DMS114 treated with DMSO at 0.1 percent for 48 hours (cell line): ENCODE data around the gene IL4I1.

Source experiments
- DNase-seq: peaks from one replicate; lab custom pipeline; 2025; ENCODE audit not compliant: unreplicated experiment; lab: John Stamatoyannopoulos, UW

Gene IL4I1

DNA sequence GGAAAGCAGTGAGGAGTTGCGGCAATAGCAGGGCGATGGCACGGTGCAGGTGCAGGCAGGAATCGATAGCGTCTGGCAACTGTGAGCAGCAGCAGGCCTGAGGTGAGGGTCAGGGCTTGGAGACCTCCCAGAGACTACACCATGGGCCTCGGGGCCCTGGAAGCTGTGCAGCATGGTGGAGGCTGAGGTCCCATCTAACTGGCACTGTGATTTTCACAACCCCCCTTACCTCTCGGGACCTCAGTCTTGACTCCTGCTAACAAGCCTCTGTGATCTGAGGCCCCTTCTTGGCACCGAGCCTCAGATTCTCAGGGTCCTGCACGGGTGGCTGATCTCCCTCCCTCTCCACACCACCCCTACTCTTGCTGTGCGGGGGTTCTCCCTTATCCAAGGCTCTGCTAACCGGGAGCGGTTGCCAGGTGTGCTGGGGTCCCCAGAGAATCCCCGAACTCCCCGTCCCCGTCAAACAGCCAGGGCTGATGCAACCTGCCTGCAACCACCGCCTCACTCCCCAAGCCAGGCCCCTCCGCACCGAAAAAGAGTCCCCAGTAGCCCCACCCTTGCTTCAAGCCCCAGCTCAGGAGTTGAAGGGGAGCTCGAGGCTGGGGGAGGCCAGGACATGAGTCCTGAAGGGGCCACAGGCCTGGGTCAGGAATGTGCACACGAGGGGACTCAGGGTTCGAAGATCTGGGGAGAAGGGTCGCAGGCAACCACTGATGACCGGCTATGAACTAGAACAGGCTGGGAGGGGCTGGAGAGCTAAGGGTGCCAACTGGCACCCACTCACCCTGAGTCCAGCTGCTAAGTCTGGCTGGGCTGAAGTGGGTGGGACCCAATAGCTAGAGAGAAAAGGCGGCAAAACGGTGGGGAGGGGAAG is 27.6 kb upstream of the IL4I1 start:
- DNase-seq: no peak

DNA sequence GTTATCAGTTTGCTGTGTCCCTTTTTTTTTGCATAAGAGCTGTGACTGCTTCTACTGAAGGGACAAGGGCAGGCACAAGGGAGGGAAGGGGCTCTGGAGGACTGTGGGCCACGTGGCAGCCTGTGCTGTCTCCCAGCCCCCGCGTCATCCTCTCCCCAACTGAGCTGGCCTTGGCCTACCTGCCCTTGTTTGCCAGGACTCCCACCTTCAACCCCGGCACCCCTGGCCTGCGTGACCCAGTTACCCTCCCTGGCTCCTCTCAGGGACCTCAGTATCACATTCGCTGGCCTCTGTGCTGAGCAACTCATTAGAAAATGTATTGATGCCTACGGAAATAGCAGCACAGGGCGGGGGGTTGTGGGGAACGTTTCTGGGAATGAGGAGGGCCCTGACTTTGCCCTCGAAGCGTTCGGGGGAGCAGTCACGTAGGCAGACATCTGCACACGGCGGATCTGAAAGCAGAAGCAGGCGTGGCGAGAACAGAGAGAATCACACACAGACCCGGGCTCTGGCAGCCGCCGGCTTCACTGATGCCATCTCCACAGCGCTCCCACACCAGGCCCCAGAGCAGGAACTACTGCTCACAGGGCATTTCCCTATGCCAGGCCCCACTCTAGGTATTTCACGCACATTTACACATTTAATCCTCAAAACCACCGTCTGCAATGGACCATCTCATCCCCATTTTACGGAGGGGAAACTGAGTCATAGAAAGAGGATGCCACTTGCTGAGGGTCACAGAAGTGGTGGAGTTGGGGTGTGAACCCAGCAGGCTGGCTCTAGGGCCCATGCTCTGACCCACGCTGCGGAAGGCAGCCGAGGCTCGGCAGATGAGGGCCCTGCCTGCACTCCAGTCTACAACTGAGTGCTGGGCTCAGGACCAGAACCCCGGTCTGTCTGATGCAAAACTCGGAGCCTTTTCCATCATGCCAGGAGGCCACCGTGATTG is 26.6 kb upstream of the IL4I1 start:
- no peak for DNase-seq

DNA sequence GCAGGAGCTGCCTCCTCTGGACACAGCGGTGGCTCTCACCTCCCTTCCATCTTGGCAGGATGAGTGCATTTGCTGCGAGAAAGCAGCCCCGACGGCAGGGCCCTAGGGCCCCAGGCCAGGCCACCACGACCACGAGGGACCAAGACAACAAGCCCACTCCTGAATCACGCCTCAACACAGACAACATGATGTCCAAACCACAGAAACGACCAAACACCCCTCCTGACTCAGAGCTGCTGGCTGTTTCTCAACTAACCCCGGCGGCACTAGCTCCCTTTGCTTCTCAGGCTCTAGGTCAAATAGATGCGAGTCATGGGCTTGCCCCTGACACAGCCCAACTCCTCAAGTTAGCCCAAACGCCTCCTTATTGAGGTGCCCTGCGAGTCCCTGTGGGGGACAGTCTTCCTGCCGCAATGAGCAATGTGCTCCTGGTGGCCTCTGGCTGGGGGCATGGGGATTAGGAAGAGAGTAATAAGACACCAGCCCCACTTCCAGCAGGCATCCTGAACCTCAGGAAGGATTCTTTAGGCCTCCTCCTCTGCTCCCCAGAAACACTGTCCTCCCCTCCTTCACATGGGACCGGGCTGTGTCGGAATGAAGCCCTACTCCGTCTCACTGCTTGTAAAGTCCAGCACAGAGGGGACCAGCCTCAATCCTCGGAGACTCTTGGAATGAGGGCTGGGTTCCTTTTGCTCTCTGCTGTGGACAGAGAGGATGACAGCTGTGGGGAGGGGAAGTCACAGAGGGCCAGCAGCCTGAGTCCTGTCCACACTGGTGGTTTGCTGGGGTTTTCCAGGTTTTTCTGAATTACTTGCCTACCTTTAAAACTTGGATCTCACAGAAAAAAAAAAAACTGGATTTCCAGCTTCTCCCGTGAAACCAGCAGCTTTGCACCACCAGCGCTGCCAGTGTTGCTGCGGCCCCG is 25.4 kb upstream of the IL4I1 start:
- no peak for DNase-seq

DNA sequence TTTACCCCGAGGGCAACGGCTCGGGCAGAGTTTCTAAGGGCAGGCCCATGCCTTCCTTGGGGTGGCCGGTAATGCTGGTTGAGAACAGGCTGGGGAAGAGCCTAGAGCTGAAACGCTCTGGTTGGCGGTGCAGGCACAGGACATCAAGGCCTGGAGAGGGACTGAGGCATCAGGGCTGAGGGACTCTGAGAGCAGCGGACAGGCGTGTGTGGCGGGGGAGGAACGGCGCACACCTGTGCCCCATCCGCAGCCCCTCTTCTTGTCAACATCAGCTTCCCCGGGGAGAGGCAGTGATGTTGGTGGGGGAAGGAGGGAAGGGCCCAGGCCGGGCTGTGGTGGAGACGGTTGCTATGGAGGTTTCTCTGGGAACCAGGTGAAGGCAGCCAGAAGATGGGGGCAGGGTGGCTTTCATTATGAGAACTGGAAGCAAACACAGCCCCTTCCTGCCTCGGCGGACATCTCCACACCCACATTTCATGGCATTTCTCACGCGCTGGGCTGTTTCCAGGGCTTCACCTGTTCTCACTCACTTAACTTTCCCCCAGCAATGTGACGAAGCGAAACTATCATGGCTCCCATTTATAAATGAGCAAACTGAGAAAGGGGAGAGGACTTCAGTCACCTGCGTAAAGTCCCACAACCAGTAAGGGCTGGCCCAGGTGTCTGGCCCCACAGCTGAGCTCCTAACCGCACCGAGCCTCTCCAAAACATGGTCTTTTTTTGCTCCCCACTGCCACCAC is 24.1 kb upstream of the IL4I1 start:
- no peak for DNase-seq

DNA sequence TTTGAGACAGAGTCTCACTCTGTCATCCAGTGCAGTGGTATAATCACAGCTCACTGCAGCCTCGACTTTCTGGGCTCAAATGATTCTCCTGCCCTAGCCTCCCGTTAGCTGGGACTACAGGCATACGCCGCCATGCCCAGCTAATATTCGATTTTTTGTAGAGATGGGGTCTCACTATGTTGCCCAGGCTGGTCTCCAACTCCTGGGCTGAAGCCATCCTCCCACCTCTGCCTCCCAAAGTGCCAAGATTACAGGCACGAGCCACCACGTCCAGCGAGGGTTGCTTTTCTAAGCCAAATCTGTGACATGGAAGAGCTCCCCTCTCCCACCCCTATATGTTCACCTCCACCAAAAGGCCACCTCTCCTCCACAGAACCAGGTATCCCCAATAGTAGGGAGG is 21.4 kb upstream of the IL4I1 start:
- no peak for DNase-seq

DNA sequence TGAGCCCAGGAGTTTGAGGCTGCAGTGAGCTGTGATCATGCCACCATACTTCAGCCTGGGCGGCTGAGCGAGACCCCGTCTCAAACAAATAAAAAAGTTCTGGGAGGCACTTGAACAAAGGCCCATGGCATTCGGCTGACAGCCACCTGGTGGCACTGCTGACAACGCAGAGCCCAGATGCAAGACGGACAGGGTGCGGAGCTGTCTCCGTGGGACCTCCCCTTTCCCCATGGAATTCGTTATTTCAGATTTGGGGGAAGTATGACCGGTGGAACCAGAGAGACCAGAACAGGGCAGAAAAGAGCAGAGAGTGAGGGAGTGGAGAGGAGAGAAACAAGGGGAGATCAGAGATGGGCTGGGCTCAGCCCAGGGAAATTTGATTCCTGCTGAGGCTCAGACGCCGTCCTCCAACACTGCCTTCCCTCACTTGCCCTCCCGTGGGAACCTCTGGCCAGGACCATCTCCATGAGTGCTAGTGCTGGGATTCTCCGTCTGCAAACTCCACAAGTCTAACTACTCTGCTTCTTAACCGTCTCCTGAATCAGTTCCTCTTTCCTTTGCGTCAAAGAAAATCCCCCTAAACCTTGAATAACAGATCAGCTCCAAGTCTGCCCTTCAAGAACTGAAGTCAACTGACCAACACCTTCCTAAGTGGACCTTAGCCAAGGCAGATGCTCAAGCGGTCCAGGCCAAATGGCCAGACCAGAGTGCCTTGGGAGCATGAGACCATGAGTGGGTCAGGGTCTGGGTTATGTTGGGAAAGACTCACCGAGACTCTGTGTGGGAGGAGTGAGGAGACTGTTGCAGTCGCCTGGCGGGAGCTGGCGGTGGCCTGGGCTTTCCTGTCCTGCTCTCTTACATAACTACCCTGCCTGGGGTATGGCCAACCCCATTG is 20.4 kb upstream of the IL4I1 start:
- no peak for DNase-seq

DNA sequence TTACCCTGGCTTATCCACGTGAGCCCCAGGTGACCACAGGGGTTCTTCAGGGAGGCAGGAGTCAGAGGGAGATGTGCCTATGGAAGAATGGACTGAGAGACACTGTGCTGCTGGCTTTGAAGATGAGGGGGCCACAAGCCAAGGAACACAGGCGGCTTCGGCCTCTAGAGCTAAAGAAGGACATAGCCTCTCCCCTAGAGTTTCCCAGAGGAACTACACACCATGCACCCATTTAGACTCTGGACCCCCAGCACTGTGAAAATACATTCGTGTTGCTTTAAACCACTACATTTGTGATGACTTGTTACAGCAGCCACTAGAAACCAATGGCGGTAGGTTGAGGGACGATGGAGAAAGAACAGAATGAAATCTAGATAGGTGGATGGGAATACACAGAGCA is 18.6 kb upstream of the IL4I1 start:
- no peak for DNase-seq

DNA sequence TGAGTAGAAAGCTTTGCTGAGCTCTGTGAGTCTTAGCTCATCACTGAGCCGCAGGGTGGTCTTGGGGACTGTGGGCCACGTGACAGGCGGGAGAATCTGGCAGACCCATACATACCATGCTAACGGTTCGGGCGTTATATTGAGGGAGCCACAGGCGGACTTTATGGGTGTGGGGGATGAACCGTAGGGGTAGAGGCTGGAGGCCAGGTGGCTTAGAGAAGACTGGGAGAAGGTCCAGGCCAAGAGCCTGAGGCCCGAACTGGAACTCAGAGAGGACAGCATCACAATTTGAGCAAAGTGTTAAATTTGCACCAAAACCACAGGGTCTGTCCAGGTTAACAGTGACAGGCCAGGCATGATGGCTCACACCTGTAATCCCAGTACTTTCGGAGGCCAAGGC is 17.0 kb upstream of the IL4I1 start:
- no peak for DNase-seq

DNA sequence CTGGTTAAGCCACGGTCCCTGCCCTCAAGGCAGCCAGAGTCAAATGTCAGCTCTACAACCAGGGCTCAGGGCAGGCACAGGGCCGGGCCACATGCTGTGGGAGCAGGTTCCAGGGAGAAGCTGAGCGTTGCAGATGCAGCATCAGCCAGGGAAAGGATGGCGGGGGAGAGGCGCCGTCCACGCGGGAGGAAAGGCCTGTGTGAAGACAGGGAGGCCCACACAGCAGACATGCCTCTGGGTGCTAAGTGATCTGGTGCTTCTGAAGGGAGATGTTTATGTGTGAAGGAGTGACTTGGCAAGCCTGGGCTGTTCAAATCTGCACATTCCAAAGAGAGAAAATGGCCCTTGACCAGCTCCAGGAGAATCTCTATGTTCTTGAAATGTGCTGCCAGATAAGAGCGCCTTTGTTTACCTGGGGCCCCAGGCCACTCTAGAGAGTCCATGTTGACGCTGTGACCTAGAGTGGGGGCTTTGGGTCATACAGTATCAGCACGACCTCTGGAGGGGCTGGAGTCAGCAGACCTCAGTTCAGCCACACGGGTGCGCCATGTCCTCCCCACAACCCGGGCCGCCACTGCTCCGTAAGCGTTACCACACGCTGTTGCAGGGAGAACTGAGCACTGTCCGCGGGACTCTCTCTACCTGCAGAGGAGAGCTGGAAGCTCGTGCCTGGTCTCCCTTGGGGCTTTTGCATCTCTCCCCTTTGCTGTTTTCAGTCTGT is 16.4 kb upstream of the IL4I1 start:
- no peak for DNase-seq

DNA sequence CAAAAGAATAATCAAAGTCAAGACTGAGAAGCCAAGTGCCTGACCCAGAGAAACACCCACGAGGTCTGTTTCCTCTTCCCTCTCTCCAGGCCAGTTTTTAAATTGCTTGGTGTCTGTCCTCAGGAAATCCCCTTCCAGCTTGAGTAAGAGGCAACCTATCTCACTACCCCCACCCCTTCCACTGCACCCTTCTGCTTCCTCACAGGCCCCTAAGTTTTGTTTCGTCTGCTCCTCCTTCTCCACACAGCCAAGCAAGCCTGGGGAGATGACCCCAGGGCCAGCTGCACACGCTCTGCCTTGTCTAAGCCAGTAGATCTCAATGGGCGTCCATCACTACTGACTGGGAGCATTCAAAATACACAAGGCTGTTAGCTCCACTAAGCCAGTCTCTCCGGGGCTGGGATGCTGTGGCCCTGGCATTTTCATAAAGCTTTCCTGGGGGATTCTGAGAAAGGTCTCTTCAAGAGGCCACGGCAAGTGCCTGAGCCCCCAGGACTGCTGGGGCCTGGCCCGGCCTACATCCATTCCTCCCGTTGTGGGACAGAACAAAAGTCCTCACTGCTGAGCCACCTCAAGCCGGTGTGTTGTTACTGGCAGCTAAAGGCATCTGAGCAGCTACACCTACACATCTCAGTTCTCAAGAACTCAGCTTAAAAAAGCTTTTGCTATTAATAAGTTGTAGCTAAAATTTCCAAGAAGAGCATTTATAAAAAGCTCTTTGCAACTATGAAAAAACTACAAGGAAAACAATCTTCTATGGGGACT is 14.9 kb upstream of the IL4I1 start:
- no peak for DNase-seq

DNA sequence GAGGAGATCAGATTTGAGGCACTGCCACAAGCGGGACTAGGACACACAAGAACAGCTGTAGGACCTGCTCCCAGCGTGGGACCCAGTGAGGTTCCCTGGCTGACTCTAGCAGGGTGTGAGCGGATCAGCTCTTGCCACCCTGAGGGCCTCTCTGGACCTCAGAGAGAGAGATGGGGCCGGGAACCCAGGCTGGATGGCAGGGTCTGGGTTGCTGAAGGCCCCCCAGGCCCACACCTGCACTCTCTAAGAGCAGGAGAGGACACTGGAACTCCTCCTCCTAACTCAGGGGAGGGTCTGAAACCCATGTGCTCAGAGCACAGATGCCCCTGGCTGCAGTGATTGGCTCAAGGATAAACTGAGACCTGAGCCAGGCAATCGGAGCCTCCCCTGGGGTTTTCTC is 13.5 kb upstream of the IL4I1 start:
- DNase-seq: no peak

DNA sequence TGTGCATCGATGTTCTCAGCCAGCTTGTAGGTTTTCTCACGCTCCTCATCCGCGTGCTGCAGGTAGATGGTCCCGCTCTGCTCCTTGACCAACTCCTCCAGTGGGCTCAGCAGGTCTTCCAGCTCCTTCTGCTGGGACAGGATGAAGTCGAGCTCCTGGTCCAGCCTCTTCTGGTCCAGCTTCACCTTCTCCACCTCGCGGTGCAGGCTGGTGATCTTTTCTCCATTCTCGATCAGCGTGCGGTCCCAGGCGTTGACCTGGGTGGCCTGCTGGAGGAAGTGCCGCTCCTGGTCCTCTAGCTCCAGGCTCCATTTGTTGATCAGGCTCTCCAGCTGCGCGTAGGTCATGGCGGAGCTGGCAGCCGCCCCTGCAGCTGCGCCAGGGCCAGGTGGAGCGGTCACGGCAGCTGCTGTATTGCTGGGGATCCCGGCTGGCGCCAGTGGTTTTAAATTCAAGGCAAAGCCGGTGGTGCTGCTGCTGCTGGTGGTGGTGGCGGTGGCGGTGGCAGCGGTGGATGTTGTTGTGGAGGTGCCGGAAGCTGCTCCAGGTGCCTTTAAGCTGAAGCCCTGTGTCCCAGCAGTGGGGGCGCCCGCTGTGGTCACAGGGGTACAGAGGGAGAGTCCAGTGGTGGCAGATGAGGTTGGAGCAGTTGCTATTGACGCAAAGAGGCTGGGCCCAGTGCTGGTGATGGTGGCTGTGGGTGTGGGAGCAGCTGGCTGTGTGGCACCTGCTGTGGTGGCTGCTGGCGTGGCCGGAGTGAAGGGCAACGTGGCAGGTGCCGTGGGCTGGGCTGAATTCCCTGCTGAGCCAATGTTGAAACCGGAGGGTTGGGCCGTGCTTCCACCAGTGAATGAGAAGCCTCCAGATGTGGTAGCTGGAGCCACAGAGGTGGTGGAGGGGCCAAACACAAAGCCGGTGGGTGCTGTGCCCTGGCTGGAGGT is 12.1 kb upstream of the IL4I1 start:
- DNase-seq: no peak

DNA sequence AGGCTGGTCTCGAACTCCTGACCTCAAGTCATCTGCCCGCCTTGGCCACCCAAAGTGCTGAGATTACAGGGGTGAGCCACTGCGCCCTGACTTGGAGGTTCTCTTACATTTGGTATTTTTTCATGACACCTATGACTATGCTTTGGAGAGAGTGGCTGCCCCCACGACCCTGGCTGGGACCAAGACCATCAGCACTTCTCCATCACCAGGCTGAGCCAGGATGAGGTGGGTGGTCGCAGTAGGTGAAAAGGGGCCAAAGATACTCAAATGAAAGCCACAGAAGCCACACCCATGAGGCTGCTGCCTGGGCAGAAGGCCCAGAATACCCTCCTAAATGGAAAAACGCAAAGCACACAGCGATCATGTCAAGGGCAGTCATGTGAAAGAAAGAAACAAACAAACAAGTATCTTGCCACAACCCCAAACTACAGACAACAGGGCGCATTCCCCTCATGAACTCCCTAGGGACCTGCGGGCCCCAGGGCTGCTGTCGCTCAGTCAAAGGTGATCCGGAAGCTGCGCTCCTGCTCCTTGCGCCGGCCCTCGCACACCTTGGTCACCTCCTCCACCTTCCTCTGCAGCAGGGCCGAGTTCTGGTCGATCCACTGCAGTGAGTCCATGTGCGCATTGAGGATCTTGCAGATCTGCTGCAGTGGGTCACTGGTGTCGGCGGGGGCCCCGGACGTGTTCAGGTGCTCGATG is 11.2 kb upstream of the IL4I1 start:
- no peak for DNase-seq

DNA sequence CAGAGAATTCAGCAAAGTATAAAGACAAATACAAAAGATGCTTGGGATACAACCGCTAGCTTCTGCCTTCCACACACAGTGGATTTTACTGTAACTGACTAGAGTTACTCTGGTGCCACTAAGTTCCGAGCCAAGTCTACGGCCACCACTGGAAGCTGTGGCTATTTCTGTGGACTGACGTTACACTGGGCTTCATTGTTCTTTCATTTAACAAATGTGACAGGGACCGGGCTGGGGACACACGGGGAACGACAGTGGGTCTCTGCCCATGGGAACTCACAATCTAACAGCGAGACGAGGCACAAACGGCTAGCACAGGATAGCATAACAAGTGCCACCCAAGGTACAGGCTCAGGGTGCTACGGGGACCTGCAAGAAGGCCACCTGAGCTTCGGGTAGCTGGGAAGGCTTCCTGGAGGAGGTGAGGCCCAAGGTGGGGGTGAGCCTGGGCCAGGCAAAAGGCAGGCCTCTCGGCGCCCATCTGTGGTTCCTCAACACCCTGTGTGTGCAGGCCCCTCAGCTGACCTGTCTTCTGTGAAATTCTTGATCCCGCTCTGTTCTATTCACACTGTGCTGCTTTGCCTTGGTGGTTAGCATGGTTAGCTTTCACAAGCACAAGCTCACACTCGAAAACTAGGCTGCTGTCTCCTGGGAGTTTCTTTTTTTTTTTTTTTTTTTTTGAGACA is 10.3 kb upstream of the IL4I1 start:
- DNase-seq: no peak

DNA sequence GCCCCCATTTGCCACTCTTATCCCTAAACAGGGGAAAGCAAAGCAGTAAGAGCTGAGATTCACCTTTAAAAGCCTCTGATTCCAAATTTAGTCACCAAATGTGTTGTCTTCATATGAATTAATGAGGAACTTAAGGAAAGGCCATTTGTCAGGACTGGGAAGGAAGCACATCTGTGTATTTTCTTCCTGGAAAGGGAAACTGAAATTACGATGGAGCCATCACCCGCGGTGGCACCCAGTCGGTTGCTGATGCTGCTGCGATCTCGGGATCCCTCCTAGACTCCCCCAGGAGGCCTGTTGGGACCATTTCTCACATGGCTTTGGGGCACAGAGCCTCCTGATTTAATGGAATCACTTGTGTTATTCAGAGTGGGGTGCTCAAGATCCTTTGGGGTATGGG is 7.4 kb upstream of the IL4I1 start:
- DNase-seq: no peak
